Fibroblast of villous mesenchyme (primary cell): ENCODE measurements around the gene CUBN. TPM values are rescaled to one million over a fixed set of nuclear protein-coding genes. Genes with fewer than 3 reads are reported as not detected.

Experiments
- DNase-seq: peaks from one replicate; pipeline ENCODE4 v3.0.0-alpha.2; 2010; ENCODE audit warnings: low read depth
- H3K4me3 ChIP-seq: 2 replicates; pipeline ENCODE4 v1.5.1; 2011; ENCODE audit warnings: low read depth, mild to moderate bottlenecking, low read length
- total RNA-seq: library from RNA; depleted of rRNA; stranded (reverse); fragments of >200 nt; gene quantifications from 2 replicates; pipeline ENCODE4 v1.2.3, GENCODE V29; 2012
- TF ChIP-seq, protein P1 (sequence below): IDR thresholded peaks from 2 replicates; pipeline ENCODE4 v1.5.1; 2012; ENCODE audit warnings: low read depth, mild to moderate bottlenecking, low read length; ENCODE audit not compliant: insufficient read depth

Gene CUBN
- total RNA-seq, 1 donor = 0.86 TPM

DNA sequence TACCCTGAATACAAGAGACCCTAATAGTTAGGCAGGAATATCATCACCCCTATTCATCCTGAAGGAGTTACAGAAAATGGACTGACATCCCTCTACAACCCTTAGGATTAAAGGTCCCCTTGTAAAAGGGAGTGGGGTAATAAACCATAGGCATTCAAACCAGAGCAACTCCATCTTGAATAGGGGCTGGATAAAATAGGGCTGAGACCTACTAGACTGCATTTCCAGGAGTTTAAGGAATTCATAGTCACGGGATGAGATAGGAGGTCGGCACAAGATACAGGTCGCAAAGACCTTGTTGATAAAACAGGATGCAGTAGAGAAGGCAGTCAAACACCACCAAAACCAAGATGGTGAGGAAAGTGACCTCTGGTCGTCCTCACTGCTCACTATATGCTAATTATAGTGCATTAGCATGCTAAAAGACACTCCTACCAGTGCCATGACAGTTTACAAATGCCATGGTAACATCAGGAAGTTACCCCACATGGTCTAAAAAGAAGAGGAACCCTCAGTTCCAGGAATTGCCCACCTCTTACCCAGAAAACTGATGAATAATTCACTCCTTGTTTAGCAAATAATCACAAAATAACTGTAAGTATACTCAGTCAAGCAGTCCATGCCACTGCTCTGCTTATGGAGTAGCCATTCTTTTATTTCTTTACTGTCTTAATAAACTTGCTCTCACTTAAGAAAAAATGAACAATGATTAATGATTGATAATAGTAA is 37.2 kb downstream of the CUBN start:
- TF ChIP-seq, protein P1, sequence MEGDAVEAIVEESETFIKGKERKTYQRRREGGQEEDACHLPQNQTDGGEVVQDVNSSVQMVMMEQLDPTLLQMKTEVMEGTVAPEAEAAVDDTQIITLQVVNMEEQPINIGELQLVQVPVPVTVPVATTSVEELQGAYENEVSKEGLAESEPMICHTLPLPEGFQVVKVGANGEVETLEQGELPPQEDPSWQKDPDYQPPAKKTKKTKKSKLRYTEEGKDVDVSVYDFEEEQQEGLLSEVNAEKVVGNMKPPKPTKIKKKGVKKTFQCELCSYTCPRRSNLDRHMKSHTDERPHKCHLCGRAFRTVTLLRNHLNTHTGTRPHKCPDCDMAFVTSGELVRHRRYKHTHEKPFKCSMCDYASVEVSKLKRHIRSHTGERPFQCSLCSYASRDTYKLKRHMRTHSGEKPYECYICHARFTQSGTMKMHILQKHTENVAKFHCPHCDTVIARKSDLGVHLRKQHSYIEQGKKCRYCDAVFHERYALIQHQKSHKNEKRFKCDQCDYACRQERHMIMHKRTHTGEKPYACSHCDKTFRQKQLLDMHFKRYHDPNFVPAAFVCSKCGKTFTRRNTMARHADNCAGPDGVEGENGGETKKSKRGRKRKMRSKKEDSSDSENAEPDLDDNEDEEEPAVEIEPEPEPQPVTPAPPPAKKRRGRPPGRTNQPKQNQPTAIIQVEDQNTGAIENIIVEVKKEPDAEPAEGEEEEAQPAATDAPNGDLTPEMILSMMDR = no peak
- DNase-seq = no peak
- no peak overlapping the region for H3K4me3 ChIP-seq

DNA sequence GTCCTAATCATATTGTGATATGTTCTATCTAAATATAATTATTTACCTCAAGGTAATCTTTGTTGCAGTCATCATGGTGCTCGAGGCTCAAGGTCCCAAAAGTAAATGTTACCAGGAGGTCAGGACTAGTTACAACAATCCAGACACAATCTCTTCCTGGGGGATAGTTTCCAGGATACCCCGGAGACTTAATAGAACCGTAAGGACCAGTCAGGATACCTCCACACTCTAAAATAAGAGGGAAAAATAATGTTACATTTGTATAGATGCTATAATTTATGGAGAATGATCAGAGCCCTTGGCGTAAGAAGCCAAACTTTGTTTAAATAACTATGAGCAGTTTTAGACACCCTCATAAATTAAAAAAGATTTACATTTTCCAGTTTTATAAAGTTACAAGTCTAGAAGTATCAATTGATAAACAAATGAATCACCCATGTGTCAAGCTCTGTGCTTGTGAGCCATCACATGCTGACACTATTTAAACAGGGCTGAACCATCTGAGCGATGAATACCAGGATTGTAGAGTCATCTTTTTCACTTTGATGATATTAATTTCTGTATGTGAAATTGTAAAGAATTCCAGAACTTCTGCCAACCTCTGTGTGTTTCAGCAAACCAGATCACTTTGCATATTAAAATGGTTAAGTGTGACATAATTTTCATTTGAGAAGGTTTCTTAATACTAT is 41.3 kb downstream of the CUBN start:
- TF ChIP-seq, protein P1 = no peak
- peak; percentile 58 for DNase-seq
- no peak overlapping the region for H3K4me3 ChIP-seq

DNA sequence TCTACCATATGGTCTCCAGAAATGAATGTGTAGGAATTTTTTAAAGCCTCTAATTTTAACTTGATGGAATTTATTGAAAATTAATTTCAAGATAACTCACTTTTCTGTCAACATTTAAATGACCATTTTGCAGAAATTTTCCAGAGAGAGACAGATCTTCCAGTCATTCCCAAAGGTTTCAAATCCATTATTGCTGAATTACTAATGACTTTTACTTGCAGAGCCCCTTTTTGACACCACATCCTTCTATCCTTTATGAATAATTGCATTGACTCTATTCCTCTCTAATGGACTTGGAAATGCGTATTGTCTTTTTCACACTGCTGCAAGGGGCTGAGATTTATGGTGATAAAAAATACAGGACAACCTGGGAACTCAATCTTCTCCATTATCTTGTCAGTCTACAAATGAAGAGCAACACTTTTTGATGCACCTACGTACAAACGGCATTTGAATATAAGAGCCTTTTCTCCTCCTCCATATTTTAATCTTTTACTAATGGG is 42.7 kb downstream of the CUBN start:
- H3K4me3 ChIP-seq = no peak overlapping the region
- TF ChIP-seq, protein P1 = no peak

DNA sequence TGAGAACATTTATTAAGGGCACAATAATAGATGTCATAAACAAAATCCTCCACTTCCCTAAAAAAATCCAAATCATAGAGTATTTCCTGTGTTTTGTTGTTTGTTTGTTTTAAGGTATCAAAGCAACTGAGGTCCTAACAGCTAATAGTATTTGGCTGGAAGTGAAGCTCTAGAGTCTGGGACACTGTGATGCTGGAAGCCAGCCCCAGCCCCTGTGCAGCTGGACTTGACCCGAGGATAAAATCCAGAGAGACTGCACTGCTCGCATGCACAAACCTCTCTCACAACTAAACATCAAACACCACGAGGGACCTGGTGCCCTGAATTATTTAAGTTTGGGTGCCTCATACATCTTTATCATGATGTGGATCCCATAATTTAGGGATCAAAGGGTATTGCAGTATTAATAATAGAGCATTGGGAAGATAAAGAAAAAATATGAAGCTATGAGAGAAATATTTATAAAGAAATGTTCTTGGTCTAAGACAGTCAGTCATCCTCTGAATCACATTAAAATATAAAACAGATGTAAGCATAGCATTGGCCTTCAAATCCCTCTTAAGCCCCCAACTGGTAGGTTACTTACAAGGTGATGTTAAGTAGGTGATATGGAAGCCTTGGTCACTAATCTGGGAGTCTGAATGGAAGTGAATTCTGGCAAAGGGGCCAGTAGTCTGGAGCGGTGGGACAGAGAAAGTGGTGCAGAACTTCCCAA is 44.4 kb downstream of the CUBN start:
- H3K4me3 ChIP-seq = no peak overlapping the region
- TF ChIP-seq, protein P1 = no peak
- no peak for DNase-seq

More for the DNA sequence above, 42.7 kb downstream of the CUBN start:
- DNase-seq = no peak

DNA sequence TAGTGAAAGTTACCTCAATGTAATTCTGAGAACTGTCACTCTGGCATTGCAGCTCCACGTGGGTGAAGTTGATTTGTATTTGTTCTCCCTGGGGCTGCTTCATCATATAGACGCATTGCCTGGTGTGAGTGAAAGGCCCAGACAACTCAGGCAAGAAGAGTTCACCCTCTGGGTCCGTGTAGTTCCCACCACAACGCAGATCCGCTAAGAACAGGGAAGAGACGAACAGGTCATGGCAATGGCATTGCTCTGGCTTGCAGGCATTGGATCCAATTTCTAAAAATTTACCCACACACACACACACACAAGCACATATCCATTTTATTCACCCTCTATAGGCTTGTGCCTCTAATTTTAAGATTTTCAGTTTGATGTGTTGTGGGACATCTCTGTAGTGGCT is 45.4 kb downstream of the CUBN start:
- TF ChIP-seq, protein P1 = no peak
- no peak for DNase-seq
- no peak overlapping the region for H3K4me3 ChIP-seq

DNA sequence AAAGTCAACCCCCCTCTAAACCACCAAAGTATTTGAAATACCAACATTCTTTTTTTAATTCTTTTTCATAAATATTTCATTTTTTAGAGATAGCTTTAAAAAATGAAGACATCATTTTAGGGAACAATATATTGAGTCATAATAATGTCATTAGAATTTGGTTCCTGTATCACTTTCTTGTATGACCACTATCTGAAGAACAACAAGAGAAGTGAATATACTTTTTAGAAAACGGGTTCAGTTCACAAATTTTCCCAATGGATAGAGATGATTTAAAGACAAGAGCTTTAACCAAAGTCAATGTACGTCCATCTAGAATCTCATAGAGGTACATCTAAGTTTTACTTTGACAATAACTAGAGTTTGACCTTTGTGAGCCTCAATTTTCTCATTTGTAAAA is 48.2 kb downstream of the CUBN start:
- no peak for DNase-seq
- TF ChIP-seq, protein P1 = no peak
- no peak overlapping the region for H3K4me3 ChIP-seq
